Muscle layer of duodenum (tissue), 2 donors: Measurements from ENCODE around the gene MLXIPL.
"Not testable (repeated sequence)": the region's sequence is repeated elsewhere in the genome, so short reads cannot be mapped to it uniquely, and the experiment has no call there.

ENCODE experiments used
- H3K27ac ChIP-seq: one replicate; pipeline ENCODE4 v1.7.0; 2013; ENCODE audit warnings: mild to moderate bottlenecking, low read length
- H3K27me3 ChIP-seq: one replicate; pipeline ENCODE4 v1.7.0; 2013; ENCODE audit warnings: low read depth, mild to moderate bottlenecking, control low read depth, low read length
- H3K36me3 ChIP-seq, 2 donors: one replicate each; pipeline ENCODE4 v1.7.0; 2013; ENCODE audit warnings: low read length in 2 of 2, control low read depth in 1 of 2, mild to moderate bottlenecking in 1 of 2; ENCODE audit not compliant: insufficient read depth in 2 of 2, control insufficient read depth in 1 of 2
- H3K4me1 ChIP-seq, 2 donors: one replicate each; pipeline ENCODE4 v1.7.0; 2013; ENCODE audit warnings: low read length in 2 of 2, mild to moderate bottlenecking in 2 of 2, control low read depth in 1 of 2, moderate library complexity in 1 of 2; ENCODE audit not compliant: insufficient read depth in 2 of 2, control insufficient read depth in 1 of 2
- H3K4me3 ChIP-seq, 2 donors: one replicate each; pipeline ENCODE4 v1.7.0; 2013; ENCODE audit warnings: low read length in 2 of 2, low read depth in 1 of 2, mild to moderate bottlenecking in 1 of 2
- H3K9me3 ChIP-seq, 2 donors: one replicate each; pipeline ENCODE4 v1.7.0; 2013; ENCODE audit warnings: low read length in 2 of 2, control low read depth in 1 of 2, mild to moderate bottlenecking in 1 of 2; ENCODE audit not compliant: control insufficient read depth in 1 of 2
- donor health status: healthy.

MLXIPL gene

DNA sequence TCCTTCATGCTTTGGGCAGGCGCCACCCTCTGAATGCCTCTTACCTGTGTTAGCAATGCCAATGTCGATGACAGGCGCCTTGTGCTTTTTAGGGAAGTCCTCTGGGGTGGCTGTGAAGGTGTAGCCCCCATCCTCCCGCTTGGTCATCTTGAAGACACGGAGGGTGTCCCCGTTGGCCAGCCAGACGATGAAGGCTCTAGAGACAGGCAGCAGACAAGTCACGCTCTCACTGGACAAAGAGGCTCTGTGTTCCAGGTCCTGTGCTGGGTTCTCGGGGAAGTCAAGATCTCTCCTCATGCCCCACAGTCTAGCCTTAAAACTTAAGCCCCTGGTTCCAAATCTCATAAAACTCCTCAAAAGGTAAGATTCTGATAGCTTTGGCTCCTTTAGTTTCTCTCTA is 51.0 kb downstream of the MLXIPL start:
- H3K27me3 ChIP-seq, result no peaks in the 10 kb centered on the region
- H3K36me3 ChIP-seq, result peaks cover 46 to 58% of the 10 kb centered on the region in 2 donors

DNA sequence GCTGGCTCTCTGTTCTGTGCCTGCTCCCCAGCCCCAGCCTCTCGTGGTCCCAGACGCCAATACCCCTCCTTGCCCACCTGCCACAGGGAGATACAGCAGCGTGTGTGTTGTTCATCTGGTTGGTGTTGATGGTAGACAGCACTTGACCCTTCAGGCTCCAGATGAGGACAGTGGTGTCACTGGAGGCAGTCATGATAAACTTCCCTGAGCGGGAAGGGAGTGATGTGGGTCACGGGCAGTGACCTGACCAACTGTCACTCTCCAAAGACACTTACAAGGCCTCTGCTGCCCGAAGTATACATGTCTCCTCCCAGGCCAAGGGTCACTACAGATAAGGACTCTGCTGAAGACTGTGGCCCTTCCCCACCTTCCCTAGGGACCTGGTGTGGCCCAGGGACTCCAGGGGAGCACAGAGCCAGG is 51.5 kb downstream of the MLXIPL start:
- no peaks in the 10 kb centered on the region for H3K9me3 ChIP-seq
- peaks cover 0 to 13% of the 10 kb centered on the region in 2 donors for H3K4me1 ChIP-seq
- no peaks in the 10 kb centered on the region for H3K27me3 ChIP-seq
- peaks cover 46 to 58% of the 10 kb centered on the region in 2 donors for H3K36me3 ChIP-seq
- no peak overlapping the region for H3K4me3 ChIP-seq
- H3K27ac ChIP-seq, result no peak overlapping the region

More for the DNA sequence above, 51.0 kb downstream of the MLXIPL start:
- H3K27ac ChIP-seq, result no peak overlapping the region
- H3K4me3 ChIP-seq, result no peak overlapping the region
- H3K9me3 ChIP-seq, result no peaks in the 10 kb centered on the region
- H3K4me1 ChIP-seq, result peaks cover 0 to 16% of the 10 kb centered on the region in 2 donors

DNA sequence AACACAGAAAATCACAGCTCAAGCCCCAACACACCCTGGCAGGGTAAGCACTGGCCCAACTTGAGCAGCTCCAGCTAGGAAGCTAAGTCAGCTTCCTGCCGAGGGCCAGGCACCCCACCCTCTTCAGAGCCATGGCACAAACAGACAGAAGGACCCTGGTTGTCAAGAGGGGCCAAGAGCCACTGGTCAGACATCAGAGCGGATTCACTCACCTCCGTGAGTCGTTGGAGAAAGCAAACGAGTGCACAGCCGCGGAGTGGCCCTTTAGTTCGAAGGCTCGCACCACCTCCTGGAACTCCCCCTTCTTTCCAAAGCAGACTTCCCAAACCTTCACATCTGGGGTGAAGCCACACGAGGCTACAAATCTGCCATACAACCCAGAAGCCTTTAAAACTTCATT is 53.3 kb downstream of the MLXIPL start:
- H3K9me3 ChIP-seq, result no peaks in the 10 kb centered on the region
- no peak overlapping the region for H3K27ac ChIP-seq
- H3K36me3 ChIP-seq, result peaks cover 46 to 58% of the 10 kb centered on the region in 2 donors
- no peaks in the 10 kb centered on the region for H3K27me3 ChIP-seq
- no peak overlapping the region for H3K4me3 ChIP-seq
- no peaks in the 10 kb centered on the region for H3K4me1 ChIP-seq

DNA sequence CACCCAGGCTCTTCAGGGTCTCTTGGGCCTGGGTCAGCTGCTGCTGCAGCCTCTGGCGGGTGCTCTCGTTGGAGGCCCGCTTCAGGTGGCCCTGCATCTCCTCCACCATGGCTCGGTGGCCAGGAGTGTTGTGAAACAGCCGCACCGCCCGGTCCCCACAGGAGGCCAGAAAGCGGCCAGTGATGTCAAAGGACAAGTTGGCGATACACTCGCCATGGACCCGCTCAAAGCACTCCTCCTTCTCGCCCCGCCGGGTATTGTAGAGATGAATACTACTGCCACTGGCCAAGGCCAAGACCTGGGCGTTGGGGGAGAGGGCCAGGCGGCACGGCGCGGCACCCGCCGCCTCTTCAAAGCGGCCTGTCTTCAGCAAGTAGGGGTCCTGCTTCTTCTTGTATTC is 53.8 kb downstream of the MLXIPL start:
- Histone ChIP-seq H3K36me3 (peaks cover 46 to 58% of the 10 kb centered on the region in 2 donors), H3K27me3 (no peaks in the 10 kb centered on the region)

DNA sequence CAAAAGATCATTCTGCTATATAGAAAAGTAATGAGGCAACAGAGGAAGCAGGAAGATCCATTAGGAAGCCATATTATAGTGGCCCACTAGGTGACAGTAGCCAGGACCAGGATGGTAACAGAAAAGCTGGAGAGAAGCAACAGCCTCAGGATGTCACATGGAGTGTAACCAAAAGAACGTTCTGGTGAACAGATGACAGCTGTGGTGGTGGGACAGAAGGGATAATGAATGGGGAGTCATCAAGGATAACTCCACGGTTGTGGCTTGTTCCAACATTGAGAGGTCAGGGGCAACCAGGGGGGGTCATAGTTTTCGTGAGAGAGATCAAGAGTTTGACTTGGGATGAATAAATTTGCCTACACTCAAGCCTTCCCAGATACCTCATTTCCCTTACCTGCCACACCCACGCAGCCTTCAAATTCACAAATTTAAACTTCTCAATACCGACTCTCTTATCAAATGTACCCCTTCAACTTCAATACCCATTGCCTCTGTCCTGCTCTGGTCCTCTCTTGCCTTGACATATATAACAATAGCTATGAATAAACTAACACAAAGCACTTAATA is 55.2 kb downstream of the MLXIPL start:
- no peaks in the 10 kb centered on the region for H3K27me3 ChIP-seq
- peaks cover 42 to 51% of the 10 kb centered on the region in 2 donors for H3K36me3 ChIP-seq
- H3K4me3 ChIP-seq, result no peak overlapping the region
- H3K9me3 ChIP-seq, result no peaks in the 10 kb centered on the region
- H3K4me1 ChIP-seq, result no peaks in the 10 kb centered on the region
- no peak overlapping the region for H3K27ac ChIP-seq

More for the DNA sequence above, 53.8 kb downstream of the MLXIPL start:
- H3K4me3 ChIP-seq, result no peak overlapping the region
- H3K27ac ChIP-seq, result no peak overlapping the region
- no peaks in the 10 kb centered on the region for H3K9me3 ChIP-seq
- H3K4me1 ChIP-seq, result no peaks in the 10 kb centered on the region

DNA sequence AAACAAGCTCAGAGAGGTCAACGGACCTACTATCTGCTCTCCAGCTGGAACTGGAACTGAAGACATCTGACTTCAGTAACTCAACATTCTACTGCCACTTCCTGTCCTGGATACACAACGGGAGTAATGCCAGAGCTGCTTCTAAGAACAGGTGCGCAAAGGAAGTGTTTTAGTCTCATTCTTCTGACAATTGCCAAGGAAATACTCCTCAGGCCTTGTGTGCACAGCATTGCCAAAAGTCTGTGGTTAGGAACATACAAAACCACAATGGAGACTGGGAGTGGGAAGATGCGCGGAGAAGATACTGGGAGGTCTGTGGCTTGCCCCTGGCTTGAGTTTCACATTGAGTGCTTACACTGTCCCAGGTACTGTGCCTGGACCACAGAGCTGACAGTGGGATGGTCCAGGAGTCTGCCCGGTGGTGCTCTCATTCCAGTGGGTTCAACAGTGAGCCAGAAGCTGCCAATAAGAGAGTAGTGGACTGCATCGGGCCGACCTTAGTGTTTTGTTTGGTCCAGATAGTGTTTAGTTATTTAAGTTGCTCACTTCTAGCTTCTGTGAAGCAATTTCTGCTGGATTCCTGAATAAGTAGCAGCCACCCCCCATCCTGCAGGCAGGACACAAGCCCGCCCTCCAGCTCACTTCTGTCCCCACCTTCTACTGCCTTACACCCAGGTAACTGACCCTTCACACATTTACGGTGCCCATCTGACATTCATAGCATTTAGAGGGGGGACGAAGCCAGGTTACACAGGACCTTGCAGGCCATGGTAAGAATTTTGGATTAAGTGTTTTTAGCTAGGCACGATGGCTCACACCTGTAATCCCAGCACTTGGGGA is 56.3 kb downstream of the MLXIPL start:
- Histone ChIP-seq H3K36me3 (peaks cover 31 to 40% of the 10 kb centered on the region in 2 donors), H3K4me1 (no peaks in the 10 kb centered on the region), H3K4me3 (no peak overlapping the region), H3K27ac (no peak overlapping the region), H3K9me3 (no peaks in the 10 kb centered on the region), H3K27me3 (no peaks in the 10 kb centered on the region)

DNA sequence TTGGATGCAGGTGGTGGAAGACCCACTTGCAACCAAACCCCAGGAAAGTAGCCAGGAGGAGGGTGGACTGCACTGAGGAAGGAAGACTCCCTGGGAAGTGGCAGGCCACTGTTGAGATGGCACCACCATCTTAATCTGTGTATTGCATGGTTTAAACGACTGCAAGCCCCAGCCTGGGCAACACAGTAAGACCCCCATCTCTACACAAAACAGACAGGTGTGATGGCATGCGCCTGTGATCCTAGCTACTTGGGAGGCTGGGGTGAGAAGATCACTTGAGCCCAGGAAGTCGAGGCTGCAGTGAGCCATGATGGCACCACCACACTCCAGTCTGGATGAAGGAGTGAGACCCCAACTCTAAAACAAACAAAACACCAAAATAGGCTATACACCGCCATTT is 57.2 kb downstream of the MLXIPL start:
- H3K9me3 ChIP-seq, result no peaks in the 10 kb centered on the region
- H3K27ac ChIP-seq, result no peak overlapping the region
- peaks cover 23 to 31% of the 10 kb centered on the region in 2 donors for H3K36me3 ChIP-seq
- no peaks in the 10 kb centered on the region for H3K4me1 ChIP-seq
- H3K27me3 ChIP-seq, result no peaks in the 10 kb centered on the region
- H3K4me3 ChIP-seq, result no peak overlapping the region

DNA sequence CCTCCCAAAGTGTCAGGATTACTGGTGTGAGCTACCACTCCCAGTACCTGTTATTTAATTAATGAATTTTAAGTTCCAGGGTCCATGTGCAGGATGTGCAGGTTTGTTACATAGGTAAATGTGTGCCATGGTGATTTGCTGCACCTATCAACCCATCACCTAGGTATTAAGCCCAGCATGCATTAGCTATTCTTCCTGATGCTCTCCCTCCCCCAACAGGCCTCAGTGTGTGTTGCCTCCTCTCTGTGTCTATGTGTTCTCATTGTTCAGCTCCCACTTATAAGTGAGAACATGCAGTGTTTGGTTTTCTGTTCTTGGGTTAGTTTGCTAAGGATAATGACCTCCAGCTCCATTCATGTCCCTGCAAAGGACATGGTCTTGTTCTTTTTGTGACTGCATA is 57.9 kb downstream of the MLXIPL start:
- not testable (repeated sequence) for H3K4me1 ChIP-seq, H3K9me3 ChIP-seq, H3K27me3 ChIP-seq, H3K27ac ChIP-seq
- peak overlapping the region; percentile 32 to 70 for H3K4me3 ChIP-seq
- peaks cover 23 to 25% of the 10 kb centered on the region in 2 donors for H3K36me3 ChIP-seq

DNA sequence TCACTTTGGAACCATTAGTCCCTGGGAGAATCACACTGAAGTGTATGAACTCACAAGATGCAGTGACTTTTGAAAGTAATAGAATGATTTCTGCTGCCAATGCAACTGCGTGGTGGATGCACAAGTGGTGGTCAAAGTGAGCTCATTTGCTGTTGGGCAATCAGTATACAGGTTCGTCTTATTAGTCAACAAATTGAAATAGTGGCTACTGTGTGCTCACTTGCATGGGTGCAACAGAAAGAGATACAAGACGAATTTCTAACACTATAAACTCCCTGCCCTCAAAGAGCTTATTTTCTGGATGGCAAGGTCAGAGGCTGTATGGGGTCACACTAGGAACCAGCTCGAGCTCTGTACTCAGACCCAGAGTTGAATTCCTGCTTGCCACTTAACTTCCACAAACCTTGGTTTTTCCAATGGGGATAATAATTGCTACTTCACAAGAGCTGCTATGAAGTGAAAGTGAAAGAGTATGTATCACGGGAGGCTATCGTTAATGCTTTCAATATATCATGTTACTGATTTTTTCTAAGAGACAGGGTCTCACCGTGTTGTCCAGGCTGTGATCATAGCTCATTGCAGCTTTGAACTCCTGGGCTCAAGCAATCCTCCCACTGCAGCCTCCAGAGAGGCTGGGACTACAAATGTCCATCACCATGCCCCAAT is 58.5 kb downstream of the MLXIPL start:
- H3K4me3 ChIP-seq, result peak overlapping the region; percentile 32 to 70
- no peak overlapping the region for H3K27ac ChIP-seq

DNA sequence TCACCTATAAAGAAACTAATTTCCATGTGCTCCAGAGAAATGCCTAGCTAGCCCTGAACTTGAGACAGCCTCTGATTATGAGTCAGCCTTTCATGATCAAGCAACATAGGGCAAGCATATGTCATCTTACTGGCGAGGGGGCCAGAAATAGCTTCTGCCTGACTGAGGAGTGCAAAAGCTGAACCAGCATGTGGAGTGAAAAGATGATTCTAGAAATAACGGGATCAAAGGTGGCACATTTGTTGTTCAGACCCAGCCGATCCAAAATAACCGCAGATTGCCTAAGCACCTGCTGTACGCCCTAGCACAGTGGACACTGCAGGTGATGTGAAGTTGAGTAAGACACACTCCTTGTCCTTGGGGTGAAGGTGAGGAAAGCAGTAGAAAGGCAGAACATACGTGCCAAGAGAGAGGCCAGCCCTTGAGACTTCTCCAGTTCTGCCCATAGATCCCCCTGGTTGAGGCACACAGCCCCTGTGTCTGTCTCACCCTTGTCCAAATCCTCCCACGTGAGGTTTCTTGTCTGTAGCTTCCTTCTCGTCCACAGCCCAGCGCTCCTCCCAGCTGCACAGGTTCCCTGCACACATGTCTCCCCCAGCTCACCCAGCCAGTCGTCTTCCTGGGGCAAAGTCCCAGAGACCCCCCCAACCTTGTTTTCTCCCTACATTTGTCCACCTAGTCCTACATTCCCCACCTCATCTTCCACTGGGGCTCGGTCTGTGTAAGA is 64.0 kb downstream of the MLXIPL start:
- H3K36me3 ChIP-seq, result no peaks in the 10 kb centered on the region
- no peak overlapping the region for H3K4me3 ChIP-seq
- H3K27ac ChIP-seq, result no peak overlapping the region
- no peaks in the 10 kb centered on the region for H3K9me3 ChIP-seq
- H3K27me3 ChIP-seq, result no peaks in the 10 kb centered on the region
- peaks cover 6 to 19% of the 10 kb centered on the region in 2 donors for H3K4me1 ChIP-seq

More for the DNA sequence above, 58.5 kb downstream of the MLXIPL start:
- Histone ChIP-seq H3K9me3 (no peaks in the 10 kb centered on the region), H3K27me3 (no peaks in the 10 kb centered on the region), H3K36me3 (peaks cover 19 to 20% of the 10 kb centered on the region in 2 donors), H3K4me1 (no peaks in the 10 kb centered on the region)
